ENCODE measurements around the gene RASGRP4.

GRCh38 chr19:38386971-38387549 is 39.0 kb downstream of the RASGRP4 start:
- TF ChIP-seq EZH2 (IDR thresholded peaks at IDR 0.05; ENCODE audit: insufficient read depth, poor library complexity, severe bottlenecking): no peak
- TF ChIP-seq EZH2phosphoT487 (IDR thresholded peaks at IDR 0.05; ENCODE audit: insufficient read depth, low read depth): no peak

Measured in GM23248 (cell line).